ENCODE results near the gene THOC6.

The THOC6 gene

GRCh38 chr16:3015865-3016521, 7.8 kb upstream of the THOC6 start:
- H2AFZ ChIP-seq (ENCODE audit: low read length), result no peak overlapping the region
- H3K27me3 ChIP-seq (ENCODE audit: insufficient read depth, low read length), result peaks cover 19% of the 10 kb centered on the region
- H3K27ac ChIP-seq (ENCODE audit: low read depth, low read length, poor library complexity, severe bottlenecking), result no peak overlapping the region
- no peaks in the 10 kb centered on the region for H3K79me2 ChIP-seq (ENCODE audit: insufficient read depth, low read length)
- no peaks in the 10 kb centered on the region for H4K20me1 ChIP-seq (ENCODE audit: insufficient read depth, low read length)
- H3K9me2 ChIP-seq (ENCODE audit: low read depth, low read length), result no peaks in the 10 kb centered on the region
- H3K9ac ChIP-seq (ENCODE audit: low read length), result no peak overlapping the region
- H3K4me3 ChIP-seq (ENCODE audit: low read depth, low read length, poor library complexity, severe bottlenecking), result no peak overlapping the region
- no peaks in the 10 kb centered on the region for H3K9me3 ChIP-seq (ENCODE audit: low read length)
- TF ChIP-seq EZH2 (IDR thresholded peaks at IDR 0.05; ENCODE audit: borderline replicate concordance, low read length) (no peak), CTCF (IDR thresholded peaks at IDR 0.05; ENCODE audit: low read length) (no peak)
- no peak overlapping the region for H3K4me2 ChIP-seq (ENCODE audit: low read length)
- H3K36me3 ChIP-seq (ENCODE audit: insufficient read depth, low read length), result no peaks in the 10 kb centered on the region
- H3F3A ChIP-seq (ENCODE audit: insufficient read depth, low read length), result no peaks in the 10 kb centered on the region
- peaks cover 16% of the 10 kb centered on the region for H3K4me1 ChIP-seq (ENCODE audit: insufficient read depth, low read length, severe bottlenecking)

- H3K4me3 ChIP-seq (ENCODE audit: low read depth, low read length, poor library complexity, severe bottlenecking), result no peak overlapping the region
- H3K4me1 ChIP-seq (ENCODE audit: insufficient read depth, low read length, severe bottlenecking), result peaks cover 30% of the 10 kb centered on the region
These were observed 6.5 kb upstream of the THOC6 start for GRCh38 chr16:3017344-3017743.

GRCh38 chr16:3017794-3018506, 5.9 kb upstream of the THOC6 start, which contains the start of gene CLDN6:
Gene CLDN6, minus strand, starts transcription at chr16:3018183. Its CDS starts 2,162 bp downstream, at chr16:3016021.
- peak within 1 kb of the TSS; percentile 24; the same call in 1 of the 2 replicates for H3K4me2 ChIP-seq (ENCODE audit: low read length)
- no peak within 1 kb of the TSS for H3K4me3 ChIP-seq (ENCODE audit: low read depth, low read length, poor library complexity, severe bottlenecking)
- H3K9me2 ChIP-seq (ENCODE audit: low read depth, low read length), result no peaks in the 10 kb centered on the region
- no peaks in the 10 kb centered on the region for H4K20me1 ChIP-seq (ENCODE audit: insufficient read depth, low read length)
- H3F3A ChIP-seq (ENCODE audit: insufficient read depth, low read length), result no peaks in the 10 kb centered on the region
- TF ChIP-seq EZH2 (IDR thresholded peaks at IDR 0.05; ENCODE audit: borderline replicate concordance, low read length) (no peak), CTCF (IDR thresholded peaks at IDR 0.05; ENCODE audit: low read length) (peak; percentile 75)
- no peaks in the 10 kb centered on the region for H3K36me3 ChIP-seq (ENCODE audit: insufficient read depth, low read length)
- H3K4me1 ChIP-seq (ENCODE audit: insufficient read depth, low read length, severe bottlenecking), result peaks cover 36% of the 10 kb centered on the region
- no peaks in the 10 kb centered on the region for H3K79me2 ChIP-seq (ENCODE audit: insufficient read depth, low read length)
- no peaks in the 10 kb centered on the region for H3K9me3 ChIP-seq (ENCODE audit: low read length)
- H3K9ac ChIP-seq (ENCODE audit: low read length), result no peak within 1 kb of the TSS
- no peak within 1 kb of the TSS for H2AFZ ChIP-seq (ENCODE audit: low read length)
- H3K27ac ChIP-seq (ENCODE audit: low read depth, low read length, poor library complexity, severe bottlenecking), result no peak within 1 kb of the TSS
- peaks cover 9% of the 10 kb centered on the region for H3K27me3 ChIP-seq (ENCODE audit: insufficient read depth, low read length)

More at GRCh38 chr16:3017344-3017743, 6.5 kb upstream of the THOC6 start:
- no peaks in the 10 kb centered on the region for H3K79me2 ChIP-seq (ENCODE audit: insufficient read depth, low read length)
- TF ChIP-seq CTCF (IDR thresholded peaks at IDR 0.05; ENCODE audit: low read length), result no peak
- no peak for TF ChIP-seq EZH2 (IDR thresholded peaks at IDR 0.05; ENCODE audit: borderline replicate concordance, low read length)
- no peak overlapping the region for H2AFZ ChIP-seq (ENCODE audit: low read length)
- H3K9ac ChIP-seq (ENCODE audit: low read length), result no peak overlapping the region
- H3K9me2 ChIP-seq (ENCODE audit: low read depth, low read length), result no peaks in the 10 kb centered on the region
- no peaks in the 10 kb centered on the region for H3F3A ChIP-seq (ENCODE audit: insufficient read depth, low read length)
- no peaks in the 10 kb centered on the region for H3K9me3 ChIP-seq (ENCODE audit: low read length)
- no peaks in the 10 kb centered on the region for H3K36me3 ChIP-seq (ENCODE audit: insufficient read depth, low read length)
- H3K27ac ChIP-seq (ENCODE audit: low read depth, low read length, poor library complexity, severe bottlenecking), result no peak overlapping the region
- H3K27me3 ChIP-seq (ENCODE audit: insufficient read depth, low read length), result peaks cover 10% of the 10 kb centered on the region
- H4K20me1 ChIP-seq (ENCODE audit: insufficient read depth, low read length), result no peaks in the 10 kb centered on the region
- H3K4me2 ChIP-seq (ENCODE audit: low read length), result no peak overlapping the region

Measured in OCI-LY1 (cell line).